SK-MEL-5 (cell line): ENCODE measurements around the gene PSAP. TPM values are rescaled to one million over a fixed set of nuclear protein-coding genes. Genes with fewer than 3 reads are reported as not detected.
"Not testable (repeated sequence)": the region's sequence is repeated elsewhere in the genome, so short reads cannot be mapped to it uniquely, and the experiment has no call there.

ENCODE experiments used
- DNase-seq: peaks from one replicate; pipeline ENCODE4 v3.0.0-alpha.2; 2016; ENCODE audit warnings: low read depth, low spot score
- in situ Hi-C: cut with HindIII; loops from 2 replicates; pipeline ENCODE4 v1.10.0; 2016; ENCODE audit warnings: low sequenced_read_pairs, high pct_unique_total_duplicates, low pct_unique_long_range_greater_than_20kb
- total RNA-seq: library from RNA; depleted of rRNA; stranded (reverse); fragments of >200 nt; shearing (Covaris generic); gene quantifications from 2 replicates; pipeline ENCODE4 v1.2.3, GENCODE V29; 2014

The PSAP gene
- total RNA-seq, 1 experiment from 2014 or later, result 1,457 TPM

GRCh38 chr10:71878327-71879034, 27.4 kb upstream of the PSAP start:
- in situ Hi-C loops, result no loop called here
- DNase-seq, result peak; percentile 59

- in situ Hi-C loops, result no loop called here
- no peak for DNase-seq
These were observed 26.8 kb upstream of the PSAP start for GRCh38 chr10:71877821-71878220.

- DNase-seq, in situ Hi-C loops: not testable (repeated sequence)
These were observed 23.8 kb upstream of the PSAP start for GRCh38 chr10:71874680-71875354.

GRCh38 chr10:71873582-71874211, 22.6 kb upstream of the PSAP start:
- in situ Hi-C loops, result no loop called here
- no peak for DNase-seq

GRCh38 chr10:71869601-71870000, 18.6 kb upstream of the PSAP start:
- DNase-seq, in situ Hi-C loops: not testable (repeated sequence)

- in situ Hi-C loops, result no loop called here
- peak; percentile 85 for DNase-seq
These were observed 17.2 kb upstream of the PSAP start for GRCh38 chr10:71868192-71868697.

- in situ Hi-C loops, result no loop called here
- DNase-seq, result no peak
These were observed 14.6 kb upstream of the PSAP start for GRCh38 chr10:71865561-71866041.

- no peak for DNase-seq
- in situ Hi-C loops, result no loop called here
These were observed 13.9 kb upstream of the PSAP start for GRCh38 chr10:71864911-71865361.

- in situ Hi-C loops, result no loop called here
- no peak for DNase-seq
These were observed 12.2 kb upstream of the PSAP start for GRCh38 chr10:71863203-71863602.

GRCh38 chr10:71860243-71861029, 9.4 kb upstream of the PSAP start:
- in situ Hi-C loops, result no loop called here
- peak; percentile 98 for DNase-seq

GRCh38 chr10:71857934-71858890, 7.2 kb upstream of the PSAP start:
- in situ Hi-C loops, result no loop called here
- no peak for DNase-seq

GRCh38 chr10:71856619-71857018, 5.6 kb upstream of the PSAP start:
- in situ Hi-C loops, result no loop called here

GRCh38 chr10:71854031-71854430, 3.0 kb upstream of the PSAP start:
- peak; percentile 93 for DNase-seq
- in situ Hi-C loops, result no loop called here

More at GRCh38 chr10:71856619-71857018, 5.6 kb upstream of the PSAP start:
- DNase-seq, result no peak

- no peak for DNase-seq
These were observed 1.4 kb upstream of the PSAP start for GRCh38 chr10:71852355-71852937.

GRCh38 chr10:71851465-71852095, 529 bp upstream of the PSAP start:
- DNase-seq, in situ Hi-C loops: not testable (repeated sequence)

More at GRCh38 chr10:71852355-71852937, 1.4 kb upstream of the PSAP start:
- in situ Hi-C loops, result no loop called here
